ENCODE results near the gene AGR3.

The AGR3 gene

GRCh38 chr7:16923019-16923418 lies 41.2 kb upstream of the AGR3 start:
- DNase-seq (ENCODE audit: low spot score), result no peak
- TF ChIP-seq CTCF (IDR thresholded peaks at IDR 0.05; ENCODE audit: extremely low read depth, insufficient read depth, missing control alignments), result no peak
- in situ Hi-C loops (cut with MboI; ENCODE audit: low pct_unique_long_range_greater_than_20kb, low sequenced_read_pairs, unreplicated experiment), result no loop called here

GRCh38 chr7:16921644-16922257 lies 40.0 kb upstream of the AGR3 start:
- no peak for TF ChIP-seq CTCF (IDR thresholded peaks at IDR 0.05; ENCODE audit: extremely low read depth, insufficient read depth, missing control alignments)
- no peak for DNase-seq (ENCODE audit: low spot score)
- in situ Hi-C loops (cut with MboI; ENCODE audit: low pct_unique_long_range_greater_than_20kb, low sequenced_read_pairs, unreplicated experiment), result no loop called here

- no peak for DNase-seq (ENCODE audit: low spot score)
- TF ChIP-seq CTCF (IDR thresholded peaks at IDR 0.05; ENCODE audit: extremely low read depth, insufficient read depth, missing control alignments), result no peak
- in situ Hi-C loops (cut with MboI; ENCODE audit: low pct_unique_long_range_greater_than_20kb, low sequenced_read_pairs, unreplicated experiment), result no loop called here
These were observed 39.4 kb upstream of the AGR3 start for GRCh38 chr7:16921151-16921550.

- in situ Hi-C loops (cut with MboI; ENCODE audit: low pct_unique_long_range_greater_than_20kb, low sequenced_read_pairs, unreplicated experiment), result no loop called here
- TF ChIP-seq CTCF (IDR thresholded peaks at IDR 0.05; ENCODE audit: extremely low read depth, insufficient read depth, missing control alignments), result no peak
- DNase-seq (ENCODE audit: low spot score), result no peak
These were observed 37.7 kb upstream of the AGR3 start for GRCh38 chr7:16919440-16919839.

- in situ Hi-C loops (cut with MboI; ENCODE audit: low pct_unique_long_range_greater_than_20kb, low sequenced_read_pairs, unreplicated experiment), result no loop called here
- DNase-seq (ENCODE audit: low spot score), result no peak
- TF ChIP-seq CTCF (IDR thresholded peaks at IDR 0.05; ENCODE audit: extremely low read depth, insufficient read depth, missing control alignments), result peak; percentile 57
These were observed 36.6 kb upstream of the AGR3 start for GRCh38 chr7:16918288-16918895.

- in situ Hi-C loops (cut with MboI; ENCODE audit: low pct_unique_long_range_greater_than_20kb, low sequenced_read_pairs, unreplicated experiment), result no loop called here
- no peak for TF ChIP-seq CTCF (IDR thresholded peaks at IDR 0.05; ENCODE audit: extremely low read depth, insufficient read depth, missing control alignments)
- no peak for DNase-seq (ENCODE audit: low spot score)
These were observed 35.0 kb upstream of the AGR3 start for GRCh38 chr7:16916738-16917137.

Data from GM13977 (cell line).